HG03135 (cell line): ENCODE measurements around the gene ITPR3.

Experiments used
- ATAC-seq: cut with Tn5 transposase; IDR thresholded peaks from one replicate; pipeline ENCODE4 v1.9.1; 2021; ENCODE audit warnings: mild to moderate bottlenecking, moderate library complexity; ENCODE audit not compliant: unreplicated experiment

Gene ITPR3

GRCh38 chr6:33695451-33695887, 74.3 kb downstream of the ITPR3 start:
- ATAC-seq, result no peak

GRCh38 chr6:33696076-33696475, 75.0 kb downstream of the ITPR3 start:
- no peak for ATAC-seq

DNA sequence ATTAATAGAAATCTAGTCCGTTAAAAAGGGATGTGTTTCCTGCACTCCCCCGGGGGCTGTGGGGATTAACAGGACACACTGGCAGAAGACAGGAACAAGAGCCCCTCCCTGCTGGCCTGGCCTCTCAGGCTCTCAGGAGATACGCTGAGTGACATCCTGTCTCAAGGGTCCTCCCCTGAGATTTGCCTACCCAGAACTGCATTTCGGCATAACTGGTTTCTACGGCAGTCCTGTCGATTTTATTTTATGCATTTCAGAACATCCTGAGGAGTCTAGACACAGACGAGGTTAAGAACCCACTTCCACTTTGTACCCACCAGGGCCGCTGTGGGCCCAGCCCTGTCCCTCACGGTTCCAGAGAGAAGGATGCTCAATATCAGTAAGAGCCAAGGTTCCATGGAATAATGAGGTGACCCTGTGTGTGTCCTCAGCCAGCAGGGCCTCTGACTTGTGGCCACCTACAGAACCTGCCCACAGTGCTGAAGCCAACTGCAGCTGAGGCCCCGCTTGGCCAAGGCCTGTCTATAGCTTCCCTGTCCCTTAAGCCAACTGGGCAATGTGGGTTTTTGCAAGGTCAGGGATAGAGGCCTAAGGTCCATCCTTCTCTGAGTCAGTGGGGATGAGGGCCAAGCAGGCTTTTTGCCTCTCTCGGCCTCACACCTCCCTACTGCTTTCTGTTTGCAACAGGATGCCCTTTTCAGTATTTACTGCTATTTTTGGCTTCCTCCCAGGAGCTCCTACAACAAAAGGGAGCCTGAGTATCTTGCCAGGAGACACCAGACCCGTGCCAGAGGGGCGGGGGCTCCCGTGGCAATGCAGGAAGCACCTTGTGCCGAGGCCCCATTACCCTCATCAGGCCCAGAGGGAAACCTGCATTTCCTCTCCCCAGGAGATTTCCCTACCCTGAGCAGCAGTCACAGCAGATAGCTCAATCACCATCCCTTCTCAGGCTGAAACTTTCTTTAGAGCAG, 75.7 kb downstream of the ITPR3 start:
- no peak for ATAC-seq

- no peak for ATAC-seq
Observed at GRCh38 chr6:33697845-33698244, 76.7 kb downstream of the ITPR3 start.

DNA sequence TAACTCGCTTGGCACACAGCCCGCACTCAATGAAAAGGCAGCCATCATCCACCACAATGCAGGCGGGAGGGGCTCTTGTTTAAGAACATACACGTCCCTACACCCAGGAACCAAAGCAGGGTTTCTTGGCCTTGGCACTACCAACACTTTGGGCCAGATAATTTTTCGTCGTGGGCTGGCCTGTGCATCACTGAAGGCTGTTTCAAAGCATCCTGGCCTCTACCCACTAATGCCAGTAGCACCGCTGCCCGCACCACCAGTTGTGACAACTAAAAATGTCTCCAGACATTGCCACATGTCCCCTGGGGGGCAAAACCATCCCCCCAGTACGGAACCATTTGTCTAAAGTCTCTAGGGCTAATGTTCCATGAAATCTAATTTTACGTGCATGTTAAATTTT, 77.4 kb downstream of the ITPR3 start:
- no peak for ATAC-seq

- ATAC-seq, result no peak
Observed at GRCh38 chr6:33699131-33699530, 78.0 kb downstream of the ITPR3 start.

- no peak for ATAC-seq
Observed at GRCh38 chr6:33699739-33700138, 78.6 kb downstream of the ITPR3 start.

DNA sequence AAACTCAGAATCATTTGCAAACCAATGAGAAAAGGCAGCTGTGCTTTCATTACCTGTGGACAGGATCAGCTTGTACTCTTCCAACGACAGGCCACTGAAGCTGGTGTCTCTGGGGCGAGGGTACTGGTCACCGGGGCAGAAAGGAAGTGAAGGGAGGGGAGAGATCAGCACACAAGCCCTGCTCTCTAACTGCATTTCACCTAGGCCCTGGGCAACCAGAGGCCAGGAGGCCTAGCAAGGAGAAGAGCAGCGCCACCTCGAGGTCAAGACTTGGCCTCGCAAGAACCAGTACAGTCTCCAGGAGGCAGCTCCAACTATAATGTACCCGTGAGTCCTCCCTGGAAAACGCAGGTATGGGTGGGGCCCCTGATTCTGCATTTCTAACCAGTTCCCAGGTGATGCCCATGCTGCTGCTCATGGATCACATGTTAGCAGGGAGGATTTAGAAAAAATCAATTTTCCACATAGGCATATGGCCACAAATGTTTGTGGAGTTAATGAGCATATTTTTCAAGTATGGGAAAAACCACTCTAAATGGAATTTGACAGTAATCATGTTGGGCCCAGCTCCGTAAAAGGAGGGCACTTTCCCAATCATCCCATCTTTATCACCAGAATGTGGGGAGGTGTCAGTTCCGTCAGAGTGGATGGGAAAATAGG, 79.4 kb downstream of the ITPR3 start:
- no peak for ATAC-seq

DNA sequence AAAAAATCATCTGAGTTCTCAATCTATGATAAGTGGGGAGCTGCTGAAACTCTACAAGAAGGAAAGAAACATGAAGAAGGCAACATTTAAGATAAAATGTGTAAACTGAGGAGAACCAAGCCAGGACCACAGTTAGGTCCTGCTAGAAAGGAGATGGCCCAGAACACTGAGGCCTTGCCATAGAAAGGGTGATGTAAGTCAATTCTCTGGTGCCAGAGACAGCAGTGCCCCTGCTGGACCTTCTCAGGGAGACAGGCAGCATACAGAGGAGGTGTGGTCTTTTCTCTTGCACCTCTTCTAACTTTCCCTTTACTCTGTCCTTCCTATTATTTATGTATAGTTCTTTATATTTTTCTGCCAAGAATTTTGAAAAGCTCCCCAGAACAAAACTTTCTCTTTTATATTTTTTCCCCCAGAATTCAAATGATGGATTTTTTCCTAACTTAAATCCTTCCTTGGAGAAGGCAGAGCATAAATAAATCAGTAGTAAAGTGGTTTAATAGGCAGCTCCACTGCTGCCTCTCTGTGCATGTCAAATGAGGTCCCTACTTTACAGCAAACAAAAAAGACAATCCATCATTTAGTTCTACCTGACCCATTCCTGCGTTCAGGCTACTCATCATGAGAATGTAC, 81.3 kb downstream of the ITPR3 start:
- no peak for ATAC-seq

DNA sequence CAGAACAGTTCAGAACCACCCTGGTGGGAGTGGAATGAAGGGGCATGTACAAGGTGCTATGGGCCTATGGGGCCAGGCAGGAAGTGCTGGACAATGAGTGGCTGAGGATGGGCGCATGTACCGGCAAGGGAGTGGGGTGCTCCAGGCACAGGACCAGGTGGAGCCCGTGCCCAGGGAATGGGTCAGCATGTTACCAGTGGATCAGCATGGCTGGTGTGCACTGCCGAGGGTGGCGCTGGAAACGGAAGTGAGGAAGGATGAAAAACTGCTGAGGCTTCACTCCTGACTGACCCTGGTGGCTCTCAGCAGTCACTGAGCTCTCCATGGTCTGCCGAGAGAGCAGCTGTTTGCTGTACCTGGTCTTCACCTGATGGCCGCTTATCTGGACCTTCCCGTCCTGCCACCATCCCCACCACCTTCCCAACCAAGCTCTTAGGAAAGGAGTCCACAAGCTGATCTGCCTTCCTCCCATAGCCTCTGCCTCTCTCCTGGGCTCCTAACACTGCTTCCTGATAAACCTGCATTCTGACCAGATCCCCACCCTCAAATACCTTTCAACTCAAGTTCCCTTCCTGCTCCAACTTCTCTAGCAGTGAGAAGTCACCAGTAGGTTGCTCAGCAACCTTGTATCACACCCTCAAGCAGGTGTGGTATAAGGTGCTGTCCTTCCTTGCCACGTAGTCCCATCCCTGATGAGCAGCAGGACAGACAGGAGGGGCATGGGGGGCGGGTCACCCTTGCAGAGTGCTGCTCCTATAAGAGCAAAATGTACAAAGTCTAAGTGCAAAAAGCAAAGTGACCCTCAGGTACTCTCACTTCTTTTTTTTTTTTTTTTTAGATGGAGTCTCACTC, 83.3 kb downstream of the ITPR3 start:
- ATAC-seq, result no peak

DNA sequence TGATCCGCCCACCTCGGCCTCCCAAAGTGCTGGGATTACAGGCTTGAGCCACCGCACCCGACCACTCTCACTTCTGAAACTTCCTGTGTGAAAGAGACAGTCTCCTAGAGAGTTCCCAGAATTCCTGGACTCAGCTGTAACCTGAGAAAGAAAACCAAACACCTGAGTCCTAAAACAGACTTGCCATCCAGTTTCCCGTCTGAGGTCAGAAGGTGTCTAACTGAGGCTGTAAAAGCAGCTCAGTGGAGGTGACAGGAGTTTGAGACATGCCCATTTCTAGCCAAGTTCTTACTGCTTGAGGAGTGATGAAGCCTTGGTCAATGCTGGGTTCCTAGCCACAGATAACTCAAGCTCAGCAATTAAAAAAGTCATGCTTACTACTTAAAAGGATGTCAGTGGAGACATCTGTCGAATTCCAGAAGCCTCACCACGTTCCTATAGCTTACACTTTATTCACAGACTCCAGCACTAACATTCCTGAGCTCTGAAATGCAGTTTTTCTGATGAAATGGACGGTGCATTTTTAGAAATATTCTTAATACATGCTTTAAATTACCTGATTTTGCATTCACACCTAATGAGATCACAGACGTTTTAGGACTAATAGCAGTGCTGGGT, 84.3 kb downstream of the ITPR3 start:
- no peak for ATAC-seq

DNA sequence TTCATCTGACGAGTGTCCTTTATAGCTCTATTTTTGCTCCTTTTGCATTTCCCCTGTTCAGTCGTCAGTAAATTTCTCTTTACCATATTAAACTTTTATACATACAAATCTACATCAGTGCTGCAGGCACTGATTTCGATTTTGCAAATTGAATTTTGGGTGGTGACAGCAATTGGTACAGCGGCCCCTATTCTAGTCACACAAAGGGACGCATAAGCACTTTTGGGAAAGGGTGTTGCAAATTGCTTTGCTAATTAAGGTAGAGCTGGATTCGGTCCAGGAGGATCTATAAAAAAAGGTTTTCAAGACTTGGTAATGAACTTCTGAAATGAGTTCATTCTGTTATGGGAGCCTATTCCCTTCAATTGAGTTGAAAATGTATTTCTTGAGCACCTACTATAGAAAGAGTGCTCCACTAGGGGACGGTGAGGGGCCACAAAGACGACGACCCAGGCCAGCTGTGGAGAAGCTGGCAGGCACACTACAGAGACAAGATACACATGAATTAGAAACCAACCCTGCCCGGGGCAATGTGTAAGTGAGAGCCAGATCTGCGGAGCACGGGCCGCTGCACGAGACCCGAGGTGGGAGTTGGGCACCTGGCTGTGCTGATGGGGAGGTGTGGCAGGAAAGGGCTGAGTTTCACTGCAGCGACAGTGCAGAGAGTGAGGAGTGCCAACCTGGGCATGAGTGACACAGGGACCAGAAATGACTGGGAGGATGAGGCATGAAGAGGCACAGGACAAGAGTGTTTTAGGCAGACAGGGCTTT, 85.0 kb downstream of the ITPR3 start:
- ATAC-seq, result no peak

DNA sequence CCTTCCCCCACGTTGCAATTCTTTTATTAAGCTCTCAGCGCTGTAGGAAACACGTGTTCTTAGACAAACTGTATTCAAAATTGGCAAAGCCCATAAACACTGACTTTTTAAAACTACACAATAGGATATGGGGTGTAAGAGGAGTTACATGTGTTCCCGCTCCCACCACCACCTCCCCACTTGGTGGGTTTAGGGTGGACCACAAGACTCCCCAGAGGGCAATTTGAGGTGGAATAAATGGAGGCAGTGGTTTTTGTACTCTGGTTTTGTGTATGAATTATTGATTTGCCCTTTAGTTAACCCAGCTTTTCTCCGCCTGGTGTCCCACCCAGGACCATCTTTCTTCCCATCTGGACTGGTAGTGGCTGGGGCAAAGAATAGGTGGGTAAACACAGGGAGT, 86.6 kb downstream of the ITPR3 start:
- ATAC-seq, result no peak

GRCh38 chr6:33708516-33709204, 87.5 kb downstream of the ITPR3 start:
- ATAC-seq, result no peak

- no peak for ATAC-seq
Observed at GRCh38 chr6:33709605-33710295, 88.6 kb downstream of the ITPR3 start.

DNA sequence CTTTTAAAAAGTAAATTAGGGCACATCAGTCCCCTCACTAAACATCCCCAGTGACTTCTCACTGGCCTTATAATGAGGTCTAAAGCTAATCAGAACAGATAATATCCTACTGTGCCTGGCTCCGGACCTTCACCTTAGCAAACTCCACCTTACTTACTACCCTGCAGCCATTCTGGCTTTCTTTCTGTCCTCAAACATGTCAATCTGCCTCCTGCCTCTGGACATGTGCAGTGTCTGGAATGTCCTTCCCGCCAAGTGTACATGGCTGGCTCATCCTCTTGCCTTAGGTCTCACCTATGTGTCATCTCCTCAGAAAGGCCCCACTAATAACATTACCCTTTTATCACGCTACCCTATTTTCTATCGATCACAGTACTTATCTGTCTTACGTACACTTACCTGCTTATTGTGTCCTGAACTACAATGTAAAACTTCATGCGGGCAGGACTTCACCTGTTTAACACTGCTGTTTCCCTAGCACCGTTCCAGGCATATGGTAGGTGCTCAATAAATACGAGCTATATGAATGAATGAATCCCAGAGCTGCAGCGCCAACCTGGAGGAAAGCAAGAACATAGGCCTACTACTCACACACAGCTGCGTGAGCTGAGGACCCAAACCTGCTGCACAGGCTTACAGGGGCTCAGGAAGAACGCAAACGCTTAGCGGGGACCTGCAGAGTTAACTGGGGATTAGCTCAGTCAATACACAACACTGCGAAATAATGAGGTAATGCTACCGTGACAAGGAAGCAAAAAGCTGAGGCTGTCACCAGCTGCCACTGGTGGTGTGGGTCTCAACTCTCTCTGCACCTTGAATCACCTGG, 89.4 kb downstream of the ITPR3 start:
- ATAC-seq, result no peak
